Omental fat pad (tissue), 4 donors: ENCODE data around the gene PXT1. TPM values are rescaled to one million over a fixed set of nuclear protein-coding genes. Genes with fewer than 3 reads are reported as not detected.
"Not testable (repeated sequence)": the region's sequence is repeated elsewhere in the genome, so short reads cannot be mapped to it uniquely, and the experiment has no call there.

ENCODE experiments used
- ATAC-seq: fragments of 150-250 bp; one replicate; pipeline ENCODE4 v1.9.1; 2016; ENCODE audit warnings: mild to moderate bottlenecking, moderate library complexity; ENCODE audit not compliant: low FRiP score
- DNase-seq: peaks from one replicate; pipeline ENCODE4 v3.0.0-alpha.2; 2019; ENCODE audit warnings: low spot score
- total RNA-seq, 4 donors: library from RNA; depleted of rRNA; stranded (reverse); fragments of >200 nt; gene quantifications; one replicate each; pipeline ENCODE4 v1.1.0, GENCODE V29; 2016
- TF ChIP-seq, protein P1 (sequence below), 3 donors: fragments of 450-650 bp; IDR thresholded peaks; one replicate each; pipeline ENCODE4 v1.5.1; 2016 to 2017; ENCODE audit warnings: antibody characterized with exemption in 3 of 3, mild to moderate bottlenecking in 3 of 3, moderate library complexity in 2 of 3

Gene PXT1
- total RNA-seq, 4 donors from 2014 or later, result not detected

DNA sequence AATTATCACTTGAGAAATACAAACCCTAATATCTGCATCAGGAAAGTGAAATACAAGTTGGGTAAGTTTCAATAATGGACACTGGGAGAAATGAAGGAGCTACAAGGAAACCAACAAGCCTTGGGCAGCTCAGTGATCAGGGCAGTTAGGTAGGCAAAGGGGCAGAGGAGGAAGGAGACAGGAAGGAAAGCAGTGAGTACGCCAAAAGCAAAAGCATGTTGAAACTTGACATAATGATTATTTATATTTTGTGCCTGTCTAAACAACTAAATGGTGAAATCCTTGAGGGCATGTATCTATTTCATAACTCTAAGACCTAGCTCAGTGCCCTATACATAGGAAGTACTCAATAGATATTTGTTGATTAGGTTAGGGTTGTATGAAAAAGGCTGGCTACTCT, 23.3 kb downstream of the PXT1 start:
- DNase-seq (no peak), ATAC-seq (no peak)
- TF ChIP-seq, protein P1, sequence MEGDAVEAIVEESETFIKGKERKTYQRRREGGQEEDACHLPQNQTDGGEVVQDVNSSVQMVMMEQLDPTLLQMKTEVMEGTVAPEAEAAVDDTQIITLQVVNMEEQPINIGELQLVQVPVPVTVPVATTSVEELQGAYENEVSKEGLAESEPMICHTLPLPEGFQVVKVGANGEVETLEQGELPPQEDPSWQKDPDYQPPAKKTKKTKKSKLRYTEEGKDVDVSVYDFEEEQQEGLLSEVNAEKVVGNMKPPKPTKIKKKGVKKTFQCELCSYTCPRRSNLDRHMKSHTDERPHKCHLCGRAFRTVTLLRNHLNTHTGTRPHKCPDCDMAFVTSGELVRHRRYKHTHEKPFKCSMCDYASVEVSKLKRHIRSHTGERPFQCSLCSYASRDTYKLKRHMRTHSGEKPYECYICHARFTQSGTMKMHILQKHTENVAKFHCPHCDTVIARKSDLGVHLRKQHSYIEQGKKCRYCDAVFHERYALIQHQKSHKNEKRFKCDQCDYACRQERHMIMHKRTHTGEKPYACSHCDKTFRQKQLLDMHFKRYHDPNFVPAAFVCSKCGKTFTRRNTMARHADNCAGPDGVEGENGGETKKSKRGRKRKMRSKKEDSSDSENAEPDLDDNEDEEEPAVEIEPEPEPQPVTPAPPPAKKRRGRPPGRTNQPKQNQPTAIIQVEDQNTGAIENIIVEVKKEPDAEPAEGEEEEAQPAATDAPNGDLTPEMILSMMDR (IDR thresholded peaks at IDR 0.05), result no peak

DNA sequence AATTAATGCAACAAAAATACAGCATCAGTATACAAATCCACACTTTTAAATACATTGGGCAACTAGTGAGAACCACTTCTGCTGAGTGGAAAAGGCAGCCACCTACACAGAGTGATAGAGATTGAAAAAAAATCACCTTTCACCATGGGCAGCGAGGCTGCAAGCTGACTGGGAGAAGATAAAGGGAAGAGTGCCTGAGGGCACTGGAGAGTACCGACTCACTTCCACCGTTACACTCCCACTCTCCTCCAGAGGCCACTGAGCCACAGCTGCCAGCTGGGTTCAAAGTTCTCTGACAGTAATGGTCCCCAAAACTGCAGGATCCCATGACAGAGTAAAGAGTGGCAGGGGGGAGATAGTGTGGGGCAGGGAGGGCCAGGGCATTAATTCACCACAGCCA, 24.1 kb downstream of the PXT1 start:
- ATAC-seq (no peak), DNase-seq (no peak)
- TF ChIP-seq, protein P1 (IDR thresholded peaks at IDR 0.05), result no peak

DNA sequence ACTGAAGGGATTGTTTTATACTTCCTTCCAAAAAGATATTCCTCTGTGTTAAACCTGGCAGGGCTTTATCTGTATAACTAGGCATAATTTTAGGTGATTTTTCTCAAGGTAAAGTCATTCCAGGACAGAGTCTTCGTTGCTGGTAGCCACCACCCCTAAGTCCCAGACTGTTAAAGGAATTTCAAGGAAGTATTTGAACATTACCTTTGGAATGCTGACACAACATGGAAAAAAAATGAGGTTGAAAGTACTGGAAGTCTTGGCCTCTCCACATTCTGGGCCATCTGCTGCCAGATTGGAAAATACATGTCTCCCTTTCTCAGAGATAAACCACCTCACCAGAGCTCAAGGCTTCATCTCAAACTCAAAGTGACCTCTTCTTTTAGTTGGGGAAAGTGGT, 28.2 kb downstream of the PXT1 start:
- ATAC-seq (no peak), DNase-seq (no peak)
- TF ChIP-seq, protein P1 (IDR thresholded peaks at IDR 0.05), result no peak

DNA sequence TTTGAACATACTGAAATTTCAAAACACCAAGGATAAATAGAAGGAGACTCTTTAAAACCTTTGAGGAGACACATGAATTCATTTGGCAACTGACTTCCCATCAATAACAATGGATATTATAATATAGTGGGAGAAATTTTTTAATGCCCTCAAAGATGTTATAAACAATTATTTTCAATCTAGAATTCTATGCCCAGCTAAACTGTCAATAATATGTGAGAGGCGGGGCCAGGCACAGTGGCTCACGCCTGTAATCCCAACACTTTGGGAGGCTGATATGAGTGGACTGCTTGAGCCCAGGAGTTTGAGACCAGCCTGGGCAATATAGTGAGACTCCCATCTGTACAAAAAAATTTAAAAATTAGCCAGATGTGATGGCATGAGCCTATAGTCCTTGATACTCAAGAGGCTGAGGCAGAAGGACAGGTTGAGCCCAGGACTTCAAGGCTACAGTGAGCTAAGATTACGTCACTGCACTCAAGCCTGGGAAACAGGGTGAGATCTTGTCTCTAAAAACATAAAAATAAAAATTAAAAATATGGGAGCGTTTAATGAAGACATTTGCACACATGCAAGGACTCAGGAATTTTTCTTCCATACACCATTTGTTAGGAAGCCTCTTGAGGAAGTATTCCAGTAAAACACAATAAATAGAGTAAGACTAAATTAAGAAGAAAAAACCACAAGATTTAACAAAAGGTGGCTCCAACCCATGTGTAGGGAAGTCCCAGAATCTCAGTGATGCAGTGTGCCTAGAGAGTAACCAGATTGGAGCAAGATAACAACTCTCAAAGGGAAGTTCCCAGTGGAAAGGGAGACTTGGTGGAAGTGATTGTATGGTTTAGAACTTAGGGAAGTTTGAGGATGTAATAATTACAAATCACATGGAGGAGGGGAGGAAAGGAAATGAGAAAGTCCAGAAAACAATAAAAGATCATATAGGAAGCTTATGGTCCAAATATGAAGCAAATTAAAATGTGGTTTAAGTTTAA, 28.9 kb downstream of the PXT1 start:
- ATAC-seq (no peak), DNase-seq (no peak)

DNA sequence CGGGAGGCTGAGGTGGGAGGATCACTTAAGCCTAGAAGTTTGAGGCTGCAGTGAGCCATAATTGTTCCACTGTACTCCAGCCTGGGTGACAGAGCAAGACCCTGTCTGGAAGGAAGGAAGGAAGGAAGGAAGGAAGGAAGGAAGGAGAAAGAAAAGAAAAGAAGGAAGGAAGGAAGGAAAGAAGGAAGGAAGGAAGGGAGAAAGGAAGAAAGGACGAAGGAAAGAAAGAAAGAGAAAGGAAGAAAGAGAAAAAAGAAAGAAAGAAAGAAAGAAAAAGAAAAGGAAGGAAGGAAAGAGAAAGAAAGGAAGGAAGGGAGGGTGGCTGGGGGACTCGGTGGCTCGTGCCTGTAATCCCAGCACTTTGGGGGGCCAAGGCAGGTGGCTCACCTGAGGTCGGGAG, 32.9 kb downstream of the PXT1 start:
- not testable (repeated sequence) for ATAC-seq, DNase-seq

More for the DNA sequence above, 28.9 kb downstream of the PXT1 start:
- TF ChIP-seq, protein P1 (IDR thresholded peaks at IDR 0.05), result no peak

DNA sequence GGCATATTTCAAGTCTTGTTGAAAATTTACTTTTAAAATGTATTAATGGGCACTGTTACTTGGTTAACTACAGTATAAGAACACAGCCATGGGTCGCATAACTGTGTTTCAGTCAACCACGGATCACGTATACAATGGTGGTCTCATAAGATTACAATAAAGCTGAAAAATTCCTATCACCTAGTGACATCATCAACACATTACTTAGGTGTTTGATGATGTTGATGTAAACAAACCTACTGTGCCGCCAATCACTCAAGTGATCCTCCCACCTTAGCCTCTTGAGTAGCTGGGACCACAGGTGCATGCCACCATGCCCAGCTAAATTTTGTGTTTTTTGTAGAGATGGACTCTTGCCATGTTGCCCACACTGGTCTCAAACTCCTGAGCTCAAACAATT, 38.5 kb downstream of the PXT1 start:
- no peak for ATAC-seq
- TF ChIP-seq, protein P1 (IDR thresholded peaks at IDR 0.05), result no peak

DNA sequence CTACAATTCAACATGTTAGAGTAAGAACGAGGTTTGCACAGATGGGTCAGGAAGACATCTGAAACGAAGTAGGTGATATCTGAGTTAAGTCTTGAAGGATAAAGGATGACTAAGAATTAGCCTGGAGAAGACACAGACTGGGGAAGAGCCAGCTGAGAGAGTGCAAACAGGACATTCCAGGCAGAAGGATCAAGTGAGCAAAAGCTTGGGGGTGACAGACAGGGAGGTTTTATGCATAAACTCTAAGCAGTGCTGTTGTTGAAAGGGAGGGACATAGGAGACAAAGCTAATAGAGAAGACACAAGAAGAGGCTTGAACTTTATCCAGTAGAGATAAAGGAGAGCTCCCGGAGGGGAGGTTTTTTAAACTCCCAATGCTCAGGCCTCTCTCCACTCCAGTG, 40.2 kb downstream of the PXT1 start:
- no peak for DNase-seq
- TF ChIP-seq, protein P1 (IDR thresholded peaks at IDR 0.05), result no peak
- no peak for ATAC-seq

More for the DNA sequence above, 38.5 kb downstream of the PXT1 start:
- DNase-seq, result no peak
